Measurements from ENCODE around the gene DNAL1. TPM values are rescaled to one million over a fixed set of nuclear protein-coding genes. Genes with fewer than 3 reads are reported as not detected.
A peak's percentile ranks its signal among the peaks of the same experiment; 100 is the strongest.

DNAL1 gene
- total and polyA plus RNA-seq, 2 of the 13 experiments (the other 11 are each of a cell fraction or from before 2014, with no cell fraction given): 1.4 to 13.3 TPM

DNA sequence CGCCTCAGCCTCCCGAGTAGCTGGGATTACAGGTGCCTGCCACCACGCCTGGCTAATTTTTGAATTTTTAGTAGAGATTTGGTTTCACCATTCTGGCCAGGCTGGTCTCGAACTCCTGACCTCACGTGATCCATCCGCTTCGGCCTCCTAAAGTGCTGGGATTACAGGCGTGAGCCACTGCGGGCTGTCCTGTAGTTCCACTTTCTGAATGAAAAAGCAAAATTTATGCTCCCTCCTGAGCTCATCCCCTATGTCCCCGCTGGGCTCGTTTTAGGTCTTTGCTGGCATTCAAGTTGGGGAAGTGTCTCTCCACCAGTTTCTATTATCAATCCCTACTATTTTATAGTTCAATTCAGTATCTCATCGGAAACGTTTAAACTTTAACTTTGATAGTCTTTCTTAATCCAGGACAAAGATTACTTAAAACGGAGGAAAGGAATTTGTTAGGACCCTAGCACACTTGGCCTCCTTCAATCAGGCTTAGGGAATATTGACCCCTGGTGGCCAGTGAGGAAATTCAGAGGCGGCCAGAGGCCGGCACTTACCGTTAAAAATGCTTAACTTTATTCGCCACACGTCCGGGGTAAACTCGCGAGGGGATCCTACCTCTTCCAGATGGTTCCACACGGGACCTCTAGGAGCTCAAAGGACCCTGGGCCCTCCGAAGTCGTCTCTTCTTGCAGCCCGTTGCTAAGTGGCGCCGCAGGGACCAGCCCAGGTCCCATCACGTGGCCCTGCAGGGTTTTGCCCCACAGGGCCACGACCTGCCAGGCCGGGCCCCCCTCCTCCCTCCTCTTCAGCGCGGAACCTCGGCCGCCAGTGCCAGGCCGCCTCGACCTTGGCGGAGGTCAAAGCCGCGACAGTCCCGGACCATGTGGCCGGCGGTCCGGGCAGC lies 11.4 kb upstream of the DNAL1 start (continued):
- TF ChIP-seq, protein P1, sequence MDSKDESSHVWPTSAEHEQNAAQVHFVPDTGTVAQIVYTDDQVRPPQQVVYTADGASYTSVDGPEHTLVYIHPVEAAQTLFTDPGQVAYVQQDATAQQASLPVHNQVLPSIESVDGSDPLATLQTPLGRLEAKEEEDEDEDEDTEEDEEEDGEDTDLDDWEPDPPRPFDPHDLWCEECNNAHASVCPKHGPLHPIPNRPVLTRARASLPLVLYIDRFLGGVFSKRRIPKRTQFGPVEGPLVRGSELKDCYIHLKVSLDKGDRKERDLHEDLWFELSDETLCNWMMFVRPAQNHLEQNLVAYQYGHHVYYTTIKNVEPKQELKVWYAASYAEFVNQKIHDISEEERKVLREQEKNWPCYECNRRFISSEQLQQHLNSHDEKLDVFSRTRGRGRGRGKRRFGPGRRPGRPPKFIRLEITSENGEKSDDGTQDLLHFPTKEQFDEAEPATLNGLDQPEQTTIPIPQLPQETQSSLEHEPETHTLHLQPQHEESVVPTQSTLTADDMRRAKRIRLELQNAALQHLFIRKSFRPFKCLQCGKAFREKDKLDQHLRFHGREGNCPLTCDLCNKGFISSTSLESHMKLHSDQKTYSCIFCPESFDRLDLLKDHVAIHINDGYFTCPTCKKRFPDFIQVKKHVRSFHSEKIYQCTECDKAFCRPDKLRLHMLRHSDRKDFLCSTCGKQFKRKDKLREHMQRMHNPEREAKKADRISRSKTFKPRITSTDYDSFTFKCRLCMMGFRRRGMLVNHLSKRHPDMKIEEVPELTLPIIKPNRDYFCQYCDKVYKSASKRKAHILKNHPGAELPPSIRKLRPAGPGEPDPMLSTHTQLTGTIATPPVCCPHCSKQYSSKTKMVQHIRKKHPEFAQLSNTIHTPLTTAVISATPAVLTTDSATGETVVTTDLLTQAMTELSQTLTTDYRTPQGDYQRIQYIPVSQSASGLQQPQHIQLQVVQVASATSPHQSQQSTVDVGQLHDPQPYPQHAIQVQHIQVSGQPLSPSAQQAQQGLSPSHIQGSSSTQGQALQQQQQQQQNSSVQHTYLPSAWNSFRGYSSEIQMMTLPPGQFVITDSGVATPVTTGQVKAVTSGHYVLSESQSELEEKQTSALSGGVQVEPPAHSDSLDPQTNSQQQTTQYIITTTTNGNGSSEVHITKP (CRISPR knock-in tag; IDR thresholded peaks at IDR 0.05; ENCODE audit: low read depth): no peak
- TF ChIP-seq PAF1 (CRISPR knock-in tag; IDR thresholded peaks at IDR 0.05): no peak
- no peak for TF ChIP-seq EZH2 (conservative IDR thresholded peaks at IDR 0.05; ENCODE audit: low read depth, low read length)
- TF ChIP-seq, protein P2, sequence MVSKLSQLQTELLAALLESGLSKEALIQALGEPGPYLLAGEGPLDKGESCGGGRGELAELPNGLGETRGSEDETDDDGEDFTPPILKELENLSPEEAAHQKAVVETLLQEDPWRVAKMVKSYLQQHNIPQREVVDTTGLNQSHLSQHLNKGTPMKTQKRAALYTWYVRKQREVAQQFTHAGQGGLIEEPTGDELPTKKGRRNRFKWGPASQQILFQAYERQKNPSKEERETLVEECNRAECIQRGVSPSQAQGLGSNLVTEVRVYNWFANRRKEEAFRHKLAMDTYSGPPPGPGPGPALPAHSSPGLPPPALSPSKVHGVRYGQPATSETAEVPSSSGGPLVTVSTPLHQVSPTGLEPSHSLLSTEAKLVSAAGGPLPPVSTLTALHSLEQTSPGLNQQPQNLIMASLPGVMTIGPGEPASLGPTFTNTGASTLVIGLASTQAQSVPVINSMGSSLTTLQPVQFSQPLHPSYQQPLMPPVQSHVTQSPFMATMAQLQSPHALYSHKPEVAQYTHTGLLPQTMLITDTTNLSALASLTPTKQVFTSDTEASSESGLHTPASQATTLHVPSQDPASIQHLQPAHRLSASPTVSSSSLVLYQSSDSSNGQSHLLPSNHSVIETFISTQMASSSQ (IDR thresholded peaks at IDR 0.05; ENCODE audit: low read depth): no peak
- TF ChIP-seq, protein P2 (CRISPR knock-in tag; IDR thresholded peaks at IDR 0.05; ENCODE audit: borderline replicate concordance): no peak
- TF ChIP-seq, protein P3, sequence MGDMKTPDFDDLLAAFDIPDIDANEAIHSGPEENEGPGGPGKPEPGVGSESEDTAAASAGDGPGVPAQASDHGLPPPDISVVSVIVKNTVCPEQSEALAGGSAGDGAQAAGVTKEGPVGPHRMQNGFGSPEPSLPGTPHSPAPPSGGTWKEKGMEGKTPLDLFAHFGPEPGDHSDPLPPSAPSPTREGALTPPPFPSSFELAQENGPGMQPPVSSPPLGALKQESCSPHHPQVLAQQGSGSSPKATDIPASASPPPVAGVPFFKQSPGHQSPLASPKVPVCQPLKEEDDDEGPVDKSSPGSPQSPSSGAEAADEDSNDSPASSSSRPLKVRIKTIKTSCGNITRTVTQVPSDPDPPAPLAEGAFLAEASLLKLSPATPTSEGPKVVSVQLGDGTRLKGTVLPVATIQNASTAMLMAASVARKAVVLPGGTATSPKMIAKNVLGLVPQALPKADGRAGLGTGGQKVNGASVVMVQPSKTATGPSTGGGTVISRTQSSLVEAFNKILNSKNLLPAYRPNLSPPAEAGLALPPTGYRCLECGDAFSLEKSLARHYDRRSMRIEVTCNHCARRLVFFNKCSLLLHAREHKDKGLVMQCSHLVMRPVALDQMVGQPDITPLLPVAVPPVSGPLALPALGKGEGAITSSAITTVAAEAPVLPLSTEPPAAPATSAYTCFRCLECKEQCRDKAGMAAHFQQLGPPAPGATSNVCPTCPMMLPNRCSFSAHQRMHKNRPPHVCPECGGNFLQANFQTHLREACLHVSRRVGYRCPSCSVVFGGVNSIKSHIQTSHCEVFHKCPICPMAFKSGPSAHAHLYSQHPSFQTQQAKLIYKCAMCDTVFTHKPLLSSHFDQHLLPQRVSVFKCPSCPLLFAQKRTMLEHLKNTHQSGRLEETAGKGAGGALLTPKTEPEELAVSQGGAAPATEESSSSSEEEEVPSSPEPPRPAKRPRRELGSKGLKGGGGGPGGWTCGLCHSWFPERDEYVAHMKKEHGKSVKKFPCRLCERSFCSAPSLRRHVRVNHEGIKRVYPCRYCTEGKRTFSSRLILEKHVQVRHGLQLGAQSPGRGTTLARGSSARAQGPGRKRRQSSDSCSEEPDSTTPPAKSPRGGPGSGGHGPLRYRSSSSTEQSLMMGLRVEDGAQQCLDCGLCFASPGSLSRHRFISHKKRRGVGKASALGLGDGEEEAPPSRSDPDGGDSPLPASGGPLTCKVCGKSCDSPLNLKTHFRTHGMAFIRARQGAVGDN (CRISPR knock-in tag; IDR thresholded peaks at IDR 0.05): peak; percentile 86
- no peak for TF ChIP-seq CBX2 (IDR thresholded peaks at IDR 0.05; ENCODE audit: low read depth, low read length)
- no peak for TF ChIP-seq CBX2 (CRISPR knock-in tag; IDR thresholded peaks at IDR 0.05; ENCODE audit: low read depth)
- TF ChIP-seq ARNTL (CRISPR knock-in tag; IDR thresholded peaks at IDR 0.05): 0 out of 2 replicates have a peak, but pooled peaks have one; percentile 13
- no peak for TF ChIP-seq PHB2 (IDR thresholded peaks at IDR 0.05; ENCODE audit: partially characterized antibody)
- no peak for TF ChIP-seq ZNF644 (CRISPR knock-in tag; IDR thresholded peaks at IDR 0.05; ENCODE audit: low read depth)

Measured in HepG2 (cell line).